Trophoblast cell (in vitro differentiated cells and primary cell): Measurements from ENCODE around the gene STYXL1.

Experiments
- DNase-seq, 2 donors: peaks; one replicate each; pipeline ENCODE4 v3.0.0-alpha.2; 2016
- H2AFZ ChIP-seq: 2 replicates; pipeline ENCODE4 v1.6.1; 2013; ENCODE audit warnings: low read length, moderate library complexity, mild to moderate bottlenecking; ENCODE audit not compliant: insufficient read depth, poor library complexity
- H2AK5ac ChIP-seq: 2 replicates; pipeline ENCODE4 v1.6.1; 2013; ENCODE audit warnings: mild to moderate bottlenecking, low read length
- H2BK120ac ChIP-seq: 2 replicates; pipeline ENCODE4 v1.6.1; 2013; ENCODE audit warnings: low read length, mild to moderate bottlenecking, moderate library complexity; ENCODE audit not compliant: insufficient read depth, poor library complexity
- H2BK12ac ChIP-seq: 2 replicates; pipeline ENCODE4 v1.6.1; 2013; ENCODE audit warnings: mild to moderate bottlenecking, low read length, moderate library complexity
- H2BK5ac ChIP-seq: 2 replicates; pipeline ENCODE4 v1.6.1; 2013; ENCODE audit warnings: low read length, low read depth, moderate library complexity, mild to moderate bottlenecking; ENCODE audit not compliant: poor library complexity
- H3K14ac ChIP-seq: 2 replicates; pipeline ENCODE4 v1.6.1; 2013; ENCODE audit warnings: mild to moderate bottlenecking, low read length
- H3K18ac ChIP-seq: 2 replicates; pipeline ENCODE4 v1.6.1; 2013; ENCODE audit warnings: mild to moderate bottlenecking, low read length
- H3K23ac ChIP-seq: 2 replicates; pipeline ENCODE4 v1.6.1; 2013; ENCODE audit warnings: low read length
- H3K27ac ChIP-seq: 2 replicates; pipeline ENCODE4 v1.5.1; 2013; ENCODE audit warnings: low read depth, mild to moderate bottlenecking, inconsistent platforms, low read length, moderate library complexity
- H3K27me3 ChIP-seq: 2 replicates; pipeline ENCODE4 v1.6.1; 2013; ENCODE audit warnings: inconsistent platforms, mild to moderate bottlenecking, low read length, moderate library complexity; ENCODE audit not compliant: insufficient read depth
- H3K36me3 ChIP-seq, 2 experiments: 1 replicate in 1 of 2; 2 replicates in 1 of 2; pipeline ENCODE4 v1.6.1; 2013; ENCODE audit warnings: low read length in 2 of 2, mild to moderate bottlenecking in 2 of 2, moderate library complexity in 1 of 2; ENCODE audit not compliant: insufficient read depth in 2 of 2, control insufficient read depth in 1 of 2
- H3K4ac ChIP-seq: 2 replicates; pipeline ENCODE4 v1.6.1; 2013; ENCODE audit warnings: low read depth, mild to moderate bottlenecking, low read length, moderate library complexity
- H3K4me1 ChIP-seq, 2 experiments: 1 replicate in 1 of 2; 2 replicates in 1 of 2; pipeline ENCODE4 v1.6.1; 2013; ENCODE audit warnings: low read length in 2 of 2, mild to moderate bottlenecking in 2 of 2, moderate library complexity in 1 of 2; ENCODE audit not compliant: insufficient read depth in 2 of 2, control insufficient read depth in 1 of 2
- H3K4me2 ChIP-seq: 2 replicates; pipeline ENCODE4 v1.6.1; 2013; ENCODE audit warnings: inconsistent platforms, mild to moderate bottlenecking, low read length, moderate library complexity
- H3K4me3 ChIP-seq: 2 replicates; pipeline ENCODE4 v1.5.1; 2013; ENCODE audit warnings: mild to moderate bottlenecking, low read depth, low read length, inconsistent platforms
- H3K79me1 ChIP-seq: one replicate; pipeline ENCODE4 v1.6.1; 2013; ENCODE audit warnings: low read length
- H3K79me2 ChIP-seq: 2 replicates; pipeline ENCODE4 v1.6.1; 2013; ENCODE audit warnings: low read length, mild to moderate bottlenecking; ENCODE audit not compliant: control insufficient read depth, insufficient read depth, poor library complexity
- H3K9ac ChIP-seq: 2 replicates; pipeline ENCODE4 v1.6.1; 2013; ENCODE audit warnings: mild to moderate bottlenecking, low read length
- H3K9me3 ChIP-seq: 2 replicates; pipeline ENCODE4 v1.6.1; 2013; ENCODE audit warnings: low read depth, mild to moderate bottlenecking, control low read depth, inconsistent platforms, low read length; ENCODE audit not compliant: insufficient read depth
- H4K12ac ChIP-seq: 2 replicates; pipeline ENCODE4 v1.6.1; 2013; ENCODE audit warnings: low read depth, mild to moderate bottlenecking, low read length, moderate library complexity
- H4K8ac ChIP-seq: 2 replicates; pipeline ENCODE4 v1.6.1; 2013; ENCODE audit warnings: low read depth, mild to moderate bottlenecking, low read length, moderate library complexity
- H4K91ac ChIP-seq: one replicate; pipeline ENCODE4 v1.6.1; 2013; ENCODE audit warnings: low read depth, mild to moderate bottlenecking, low read length, moderate library complexity
- WGBS: extraction: QIAGEN DNeasy Blood & Tissue Kit; methylation state at CpG from one replicate; pipeline ENCODE4 v1.1.7; 2013; ENCODE audit warnings: missing lambda C conversion rate; ENCODE audit not compliant: insufficient read length, insufficient coverage; ENCODE audit errors: extremely low coverage; 5-methylcytosine and 5-hydroxymethylcytosine counted together

The STYXL1 gene

DNA sequence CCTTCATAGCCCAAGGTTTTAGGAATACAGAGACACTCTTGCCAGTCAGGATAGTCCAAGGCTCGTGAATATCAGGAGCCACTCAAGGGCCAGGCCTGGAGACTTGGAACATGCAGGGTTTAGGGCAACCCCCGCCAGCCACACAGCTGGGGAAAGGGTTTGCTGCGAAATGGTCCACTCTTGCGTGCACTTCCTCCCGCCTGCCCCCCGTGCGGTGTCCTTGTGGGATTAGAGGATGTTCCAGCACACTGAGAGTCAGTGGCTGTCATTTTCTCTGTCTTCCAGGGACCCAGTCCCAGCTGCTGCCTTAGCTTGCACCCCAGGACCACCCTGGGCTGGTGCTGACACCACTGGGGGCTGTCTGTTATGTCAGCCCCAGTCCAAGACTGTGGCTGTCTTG, 94.4 kb downstream of the STYXL1 start:
- Histone ChIP-seq H2AFZ (no peak overlapping the region), H2BK120ac (no peak overlapping the region), H4K12ac (no peak overlapping the region), H3K18ac (no peak overlapping the region), H3K36me3 (peaks cover 15 to 25% of the 10 kb centered on the region in 2 experiments), H4K8ac (no peak overlapping the region), H3K27ac (no peak overlapping the region), H4K91ac (no peak overlapping the region), H3K79me2 (peaks cover 2% of the 10 kb centered on the region), H2BK5ac (no peak overlapping the region), H3K23ac (no peak overlapping the region), H3K14ac (no peak overlapping the region), H3K4me2 (no peak overlapping the region), H3K4me1 (peaks cover 18 to 28% of the 10 kb centered on the region in 2 experiments), H3K4me3 (no peak overlapping the region), H2BK12ac (no peak overlapping the region), H3K27me3 (no peaks in the 10 kb centered on the region), H3K9me3 (peaks cover 6% of the 10 kb centered on the region), H3K9ac (no peak overlapping the region), H3K79me1 (peaks cover 17% of the 10 kb centered on the region), H2AK5ac (no peak overlapping the region), H3K4ac (no peak overlapping the region)
- no CpG with 5 or more reads among the region's 7 CpGs for WGBS
- no peak for DNase-seq

DNA sequence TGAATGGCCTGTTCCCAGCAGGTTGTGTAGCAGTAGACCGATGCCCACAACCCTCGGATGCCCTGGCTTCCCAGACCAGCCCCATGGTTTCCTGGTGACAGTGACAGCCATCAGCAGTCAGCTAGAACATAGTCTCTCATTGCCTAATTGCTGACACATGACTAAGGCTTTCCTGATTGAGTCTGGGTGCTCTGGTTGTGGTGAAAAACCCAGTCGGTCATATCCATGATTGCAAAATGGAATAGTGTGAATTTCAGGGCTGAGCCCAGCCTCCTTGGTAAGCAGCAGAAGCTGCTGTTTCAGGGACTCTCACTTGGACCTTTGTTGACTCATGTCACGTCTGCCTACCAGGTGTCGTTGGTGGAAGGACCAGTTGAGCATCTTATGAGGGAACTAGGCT, 96.3 kb downstream of the STYXL1 start:
- Histone ChIP-seq H3K4me3 (no peak overlapping the region), H2AK5ac (no peak overlapping the region), H3K23ac (no peak overlapping the region), H3K4me1 (peaks cover 12% of the 10 kb centered on the region in 2 experiments), H2BK5ac (no peak overlapping the region), H3K79me2 (peaks cover 2% of the 10 kb centered on the region), H2AFZ (no peak overlapping the region), H2BK120ac (no peak overlapping the region), H4K91ac (no peak overlapping the region), H3K4me2 (no peak overlapping the region), H3K27me3 (no peaks in the 10 kb centered on the region), H2BK12ac (no peak overlapping the region), H3K36me3 (peaks cover 18 to 26% of the 10 kb centered on the region in 2 experiments), H3K9ac (no peak overlapping the region), H3K79me1 (peaks cover 9% of the 10 kb centered on the region), H3K14ac (no peak overlapping the region), H4K12ac (no peak overlapping the region), H3K27ac (no peak overlapping the region), H3K18ac (no peak overlapping the region), H3K4ac (peak overlapping the region; percentile 13), H3K9me3 (peaks cover 6% of the 10 kb centered on the region), H4K8ac (no peak overlapping the region)
- DNase-seq: peak; percentile 95 to 98
- no CpG with 5 or more reads among the region's 5 CpGs for WGBS

DNA sequence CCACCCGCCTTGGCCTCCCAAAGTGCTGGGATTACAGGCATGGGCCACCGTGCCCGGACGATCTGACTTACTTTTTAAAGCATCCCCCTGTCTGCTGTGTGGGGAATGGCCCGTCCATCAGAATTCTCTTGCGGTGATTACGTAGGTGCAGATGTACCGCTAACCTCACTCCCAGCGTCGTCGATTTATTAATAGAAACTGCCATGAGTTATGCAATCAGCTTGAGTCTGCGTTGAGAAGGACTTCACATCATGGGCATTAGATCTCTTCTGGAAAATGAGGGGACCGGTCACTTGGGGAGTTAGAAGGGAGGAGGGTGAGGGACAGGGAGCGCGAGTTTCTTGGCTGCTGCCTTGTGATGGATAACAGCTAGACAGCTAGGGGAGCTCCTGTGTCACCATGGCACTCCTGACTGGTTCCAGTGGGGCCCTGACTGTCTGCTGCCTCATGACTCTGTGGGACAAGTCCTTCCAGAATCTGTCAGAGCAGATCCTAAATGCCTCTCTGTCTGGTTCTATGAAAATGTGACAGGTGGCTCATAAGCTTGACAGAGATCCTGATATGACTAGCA, 97.6 kb downstream of the STYXL1 start:
- Histone ChIP-seq H3K4ac (no peak overlapping the region), H2AK5ac (no peak overlapping the region), H4K8ac (no peak overlapping the region), H3K4me3 (no peak overlapping the region), H2AFZ (no peak overlapping the region), H3K9ac (no peak overlapping the region), H4K12ac (no peak overlapping the region), H3K36me3 (peaks cover 11 to 14% of the 10 kb centered on the region in 2 experiments), H3K79me1 (peaks cover 2% of the 10 kb centered on the region), H3K79me2 (no peaks in the 10 kb centered on the region), H3K18ac (no peak overlapping the region), H2BK5ac (no peak overlapping the region), H3K4me1 (peaks cover 7% of the 10 kb centered on the region in 2 experiments), H3K27ac (no peak overlapping the region), H3K14ac (no peak overlapping the region), H3K23ac (no peak overlapping the region), H3K9me3 (peaks cover 4% of the 10 kb centered on the region), H3K4me2 (no peak overlapping the region), H2BK120ac (no peak overlapping the region), H2BK12ac (no peak overlapping the region), H3K27me3 (no peaks in the 10 kb centered on the region), H4K91ac (no peak overlapping the region)
- DNase-seq: no peak
- WGBS: no CpG with 5 or more reads among the region's 15 CpGs

DNA sequence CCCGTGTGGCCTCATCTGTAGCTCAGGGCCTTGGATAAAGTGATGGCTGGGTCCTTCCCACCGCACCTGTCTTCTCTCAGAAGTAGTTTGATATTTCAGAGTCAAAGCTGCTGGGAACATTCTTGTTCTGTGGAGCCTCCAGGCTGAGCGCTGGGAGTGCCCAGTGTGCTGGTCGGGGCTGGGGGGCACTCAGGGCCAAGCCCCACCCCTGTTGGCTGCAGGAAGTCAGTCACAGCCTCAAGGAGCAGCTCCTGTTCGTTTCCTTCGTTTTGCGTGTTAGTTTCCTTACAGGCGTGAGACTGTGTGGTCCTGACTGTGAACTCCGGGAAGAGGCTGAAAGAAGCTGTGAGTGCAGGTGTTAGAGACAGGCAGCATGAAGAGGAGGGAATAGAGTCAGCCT, 99.6 kb downstream of the STYXL1 start:
- Histone ChIP-seq H3K27ac (no peak overlapping the region), H3K4me2 (no peak overlapping the region), H3K9ac (no peak overlapping the region), H3K4me3 (no peak overlapping the region), H2BK12ac (no peak overlapping the region), H3K36me3 (peaks cover 2 to 5% of the 10 kb centered on the region in 2 experiments), H4K91ac (no peak overlapping the region), H3K79me2 (no peaks in the 10 kb centered on the region), H2AK5ac (no peak overlapping the region), H3K4me1 (peaks cover 7 to 10% of the 10 kb centered on the region in 2 experiments), H3K18ac (no peak overlapping the region), H3K14ac (no peak overlapping the region), H4K8ac (no peak overlapping the region), H3K27me3 (no peaks in the 10 kb centered on the region), H3K4ac (no peak overlapping the region), H3K9me3 (peaks cover 2% of the 10 kb centered on the region), H3K23ac (no peak overlapping the region), H2BK5ac (no peak overlapping the region), H2BK120ac (no peak overlapping the region), H3K79me1 (peaks cover 2% of the 10 kb centered on the region), H4K12ac (no peak overlapping the region), H2AFZ (no peak overlapping the region)
- no CpG with 5 or more reads among the region's 9 CpGs for WGBS
- no peak for DNase-seq
